Small intestine (tissue), 7 donors: Measurements from ENCODE around the gene CDC7. TPM values are rescaled to one million over a fixed set of nuclear protein-coding genes. Genes with fewer than 3 reads are reported as not detected.
A peak's percentile ranks its signal among the peaks of the same experiment; 100 is the strongest.

Experiments
- DNase-seq, 2 donors: peaks; one replicate each; pipeline versions ENCODE4 v3.0.0 to v3.0.0-alpha.2; 2013
- FAIRE-seq: peaks from 2 replicates; lab custom pipeline; 2012; peaks lifted over from hg19 to GRCh38; lab: Jason Lieb, UNC
- H3K27ac ChIP-seq, 3 donors: one replicate each; pipeline ENCODE4 v1.5.1; 2013; ENCODE audit warnings: low read length in 2 of 3, mild to moderate bottlenecking in 2 of 3, control low read depth in 1 of 3, inconsistent platforms in 1 of 3, low read depth in 1 of 3, moderate library complexity in 1 of 3
- H3K27me3 ChIP-seq, 3 donors: one replicate each; pipeline ENCODE4 v1.6.1; 2013; ENCODE audit warnings: low read length in 3 of 3, inconsistent platforms in 1 of 3; ENCODE audit not compliant: control insufficient read depth in 3 of 3, insufficient read depth in 3 of 3
- H3K36me3 ChIP-seq, 3 donors: one replicate each; pipeline ENCODE4 v1.6.1; 2013; ENCODE audit warnings: low read length in 3 of 3, inconsistent platforms in 1 of 3, low read depth in 1 of 3, mild to moderate bottlenecking in 1 of 3, moderate library complexity in 1 of 3; ENCODE audit not compliant: control insufficient read depth in 3 of 3, insufficient read depth in 2 of 3
- H3K4me1 ChIP-seq, 3 donors: one replicate each; pipeline ENCODE4 v1.6.1; 2013; ENCODE audit warnings: low read length in 2 of 3, inconsistent platforms in 1 of 3, low read depth in 1 of 3, mild to moderate bottlenecking in 1 of 3, moderate library complexity in 1 of 3; ENCODE audit not compliant: control insufficient read depth in 3 of 3, insufficient read depth in 2 of 3
- H3K4me3 ChIP-seq, 3 donors: one replicate each; pipeline ENCODE4 v1.5.1; 2013; ENCODE audit warnings: low read length in 3 of 3, control low read depth in 1 of 3, inconsistent platforms in 1 of 3, low read depth in 1 of 3, mild to moderate bottlenecking in 1 of 3, moderate library complexity in 1 of 3
- H3K9me3 ChIP-seq, 2 donors: one replicate each; pipeline ENCODE4 v1.6.1; 2013; ENCODE audit warnings: low read depth in 1 of 2, low read length in 1 of 2; ENCODE audit not compliant: control insufficient read depth in 2 of 2, insufficient read depth in 1 of 2
- WGBS, 3 donors: extraction: QIAGEN DNeasy Blood & Tissue Kit; methylation state at CpG; one replicate each; pipeline ENCODE4 v1.1.7; 2013; 5-methylcytosine and 5-hydroxymethylcytosine counted together
- polyA plus RNA-seq, 4 donors: library from polyadenylated mRNA; stranded (reverse) in 3 of 4; unstranded in 1 of 4; fragments of 200-250 nt in 3 of 4; fragments of 120-200 nt in 1 of 4; gene quantifications; one replicate each; pipeline versions ENCODE4 v1.2.1 to v1.2.3, GENCODE V29; 2013
- donor health status: healthy with polysubstance abuse.
- donor health status: control.
- donor health status: control.
- donor health status: Bipolar disorder and iron deficiency.
- donor health status: healthy.

CDC7 gene
- polyA plus RNA-seq, 4 donors: 0.27 to 9.4 (median 3.5) TPM

DNA sequence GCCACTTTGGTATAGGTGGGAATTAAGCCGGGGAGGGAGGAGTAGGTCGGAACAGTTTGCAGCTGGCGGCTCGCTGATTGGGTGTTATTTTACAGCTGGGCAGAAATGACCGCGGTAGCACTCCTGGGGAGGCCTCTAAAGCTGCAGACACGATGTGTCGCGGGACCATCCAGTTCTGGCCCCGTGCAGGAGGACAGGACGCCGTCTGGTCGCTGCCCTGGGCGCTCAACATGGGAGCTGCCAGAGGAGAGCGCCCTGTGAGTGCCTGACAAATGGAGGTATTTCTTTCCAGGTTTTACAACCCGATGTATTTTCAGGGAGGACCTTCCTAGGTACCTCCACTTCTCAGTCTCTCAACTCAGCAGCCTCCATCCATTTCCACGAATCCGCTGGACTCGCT lies 46.2 kb downstream of the CDC7 start:
- DNase-seq (peak in 1 of 2 donors; percentile 16), FAIRE-seq (no peak)
- Histone ChIP-seq H3K4me3 (no peak overlapping the region), H3K36me3 (no peaks in the 10 kb centered on the region), H3K27ac (no peak overlapping the region), H3K27me3 (peaks cover 0 to 5% (median 0%) of the 10 kb centered on the region in 3 donors), H3K9me3 (no peaks in the 10 kb centered on the region), H3K4me1 (no peaks in the 10 kb centered on the region)
- 84 to 90% (median 88%) methylated on average over 19 of the region's 19 CpGs for WGBS, 3 donors

DNA sequence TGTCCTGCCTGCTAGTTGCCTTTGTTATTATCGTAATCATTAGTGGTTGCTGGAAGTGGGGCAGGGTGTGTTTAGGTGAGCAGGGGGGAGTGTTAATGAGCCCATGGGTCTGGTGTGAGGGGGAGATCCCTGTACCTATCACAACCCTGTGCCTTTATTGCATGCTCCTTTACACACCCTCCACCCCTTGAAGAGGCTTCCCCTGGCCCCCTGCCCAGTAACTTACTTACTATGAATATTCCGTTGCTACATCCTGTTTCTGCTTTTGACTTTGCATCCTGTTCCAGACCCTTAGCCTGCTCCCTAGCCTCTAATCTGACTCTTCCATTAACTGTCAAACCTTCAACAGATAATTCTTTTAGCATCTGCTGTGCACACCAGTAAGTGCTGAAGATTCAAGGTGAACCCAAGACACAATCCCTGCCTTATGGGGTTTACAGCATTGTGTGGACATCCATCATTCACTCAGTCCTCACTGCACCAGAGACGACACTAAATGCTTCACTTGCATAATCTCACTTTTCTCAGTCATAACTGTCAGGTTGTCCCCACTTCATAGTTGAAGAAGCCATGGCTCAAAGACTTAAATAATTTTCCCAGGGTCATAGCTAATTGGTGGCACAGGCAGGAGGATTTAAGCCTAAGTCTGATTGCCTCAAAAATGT lies 47.9 kb downstream of the CDC7 start:
- peaks cover 0 to 5% (median 0%) of the 10 kb centered on the region in 3 donors for H3K27me3 ChIP-seq
- no peaks in the 10 kb centered on the region for H3K36me3 ChIP-seq
- H3K4me1 ChIP-seq: peaks cover 0 to 3% (median 0%) of the 10 kb centered on the region in 3 donors
- no peak overlapping the region for H3K4me3 ChIP-seq
- no peaks in the 10 kb centered on the region for H3K9me3 ChIP-seq
- DNase-seq (no peak), FAIRE-seq (no peak)
- WGBS, 3 donors: 54 to 75% (median 63%) methylated on average over 3 of the region's 3 CpGs
- peak overlapping the region in 1 of 3 donors; percentile 36 for H3K27ac ChIP-seq

DNA sequence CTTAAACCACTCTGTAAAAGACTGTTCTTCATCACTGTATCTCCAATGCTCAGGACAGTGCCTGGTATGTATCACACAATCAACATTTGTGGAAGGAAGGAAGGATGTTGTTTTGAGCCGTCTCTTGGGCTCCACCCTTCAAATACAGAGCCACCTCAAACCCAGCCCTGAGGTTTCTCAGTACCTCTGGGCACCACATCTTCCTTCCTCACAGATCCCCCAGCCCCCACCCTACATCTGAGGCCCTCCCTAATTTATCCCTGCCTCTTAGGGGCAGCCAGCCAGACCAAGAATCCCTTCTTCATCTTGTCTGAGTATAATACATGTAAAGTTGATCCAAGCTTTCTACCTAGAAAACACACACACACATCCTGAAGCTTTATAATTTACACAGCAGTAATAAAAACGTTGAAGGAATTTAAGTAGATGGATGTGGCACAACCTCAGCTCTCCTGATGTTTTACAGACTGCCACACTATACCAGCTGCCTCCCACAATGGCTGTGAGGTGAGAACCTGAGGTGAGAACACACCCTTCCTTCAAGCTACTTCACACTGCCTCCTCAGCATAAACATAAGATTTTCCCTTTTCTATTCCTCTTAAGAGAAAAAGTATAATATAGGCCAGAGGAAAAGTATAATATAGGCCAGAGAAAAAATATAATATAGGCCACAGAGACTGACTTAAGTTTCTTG lies 48.5 kb downstream of the CDC7 start:
- H3K4me3 ChIP-seq: no peak overlapping the region
- no peaks in the 10 kb centered on the region for H3K9me3 ChIP-seq
- WGBS, 3 donors: 15 to 41% (median 22%) methylated on average over 2 of the region's 2 CpGs
- no peaks in the 10 kb centered on the region for H3K36me3 ChIP-seq
- FAIRE-seq: no peak
- DNase-seq: peak in 1 of 2 donors; percentile 27
- no peak overlapping the region for H3K27ac ChIP-seq
- H3K4me1 ChIP-seq: peaks cover 0 to 3% (median 0%) of the 10 kb centered on the region in 3 donors
- peaks cover 0 to 5% (median 0%) of the 10 kb centered on the region in 3 donors for H3K27me3 ChIP-seq

DNA sequence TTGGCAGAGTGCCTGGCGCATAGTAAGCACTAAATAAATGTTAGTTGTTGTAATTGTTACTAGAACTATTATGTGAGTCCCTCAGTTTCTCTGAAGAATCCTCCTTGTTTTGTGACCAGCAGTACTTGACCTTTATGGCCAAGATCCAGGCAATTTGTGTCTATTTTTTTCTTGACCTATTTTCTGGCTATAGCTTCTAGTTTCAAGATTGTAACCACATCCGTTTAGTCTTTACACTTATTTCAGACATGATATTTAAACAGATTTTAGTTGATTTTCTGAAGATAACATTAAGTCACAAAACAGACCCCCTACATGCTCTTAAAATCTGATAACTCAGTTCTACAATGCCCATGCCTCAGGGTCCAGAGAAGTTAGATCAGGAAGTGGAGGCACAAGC lies 50.3 kb downstream of the CDC7 start:
- peak in 1 of 2 donors; percentile 10 for DNase-seq

DNA sequence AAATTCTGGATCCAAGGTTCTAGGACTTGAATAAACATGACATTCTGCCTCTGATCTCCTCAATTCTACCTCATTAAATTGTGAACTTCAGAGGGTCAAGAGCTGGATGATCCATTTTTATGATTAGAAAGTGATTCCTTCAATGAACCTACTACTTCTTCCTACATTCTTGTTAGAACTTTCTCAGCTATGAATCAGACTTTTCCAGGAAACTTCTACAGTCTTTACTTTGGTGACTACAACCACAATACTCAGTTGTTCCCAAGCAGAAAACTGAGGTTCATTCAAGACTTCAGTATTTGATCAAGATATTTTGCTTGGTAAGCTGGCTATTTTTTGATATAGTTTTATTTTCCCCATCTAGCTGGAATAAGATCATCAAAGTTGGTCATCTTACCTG lies 51.4 kb downstream of the CDC7 start:
- H3K4me3 ChIP-seq: no peak overlapping the region
- DNase-seq: no peak
- no peak for FAIRE-seq
- no peaks in the 10 kb centered on the region for H3K36me3 ChIP-seq
- no peaks in the 10 kb centered on the region for H3K9me3 ChIP-seq
- H3K27ac ChIP-seq: no peak overlapping the region
- peaks cover 0 to 8% (median 0%) of the 10 kb centered on the region in 3 donors for H3K4me1 ChIP-seq
- no peaks in the 10 kb centered on the region for H3K27me3 ChIP-seq

More for the DNA sequence above, 50.3 kb downstream of the CDC7 start:
- no peaks in the 10 kb centered on the region for H3K27me3 ChIP-seq
- H3K4me3 ChIP-seq: no peak overlapping the region
- H3K4me1 ChIP-seq: peaks cover 0 to 8% (median 0%) of the 10 kb centered on the region in 3 donors
- FAIRE-seq: no peak
- no peak overlapping the region for H3K27ac ChIP-seq
- H3K36me3 ChIP-seq: no peaks in the 10 kb centered on the region
- WGBS, 3 donors: 78 to 85% (median 79%) methylated on average over 2 of the region's 2 CpGs
- no peaks in the 10 kb centered on the region for H3K9me3 ChIP-seq

DNA sequence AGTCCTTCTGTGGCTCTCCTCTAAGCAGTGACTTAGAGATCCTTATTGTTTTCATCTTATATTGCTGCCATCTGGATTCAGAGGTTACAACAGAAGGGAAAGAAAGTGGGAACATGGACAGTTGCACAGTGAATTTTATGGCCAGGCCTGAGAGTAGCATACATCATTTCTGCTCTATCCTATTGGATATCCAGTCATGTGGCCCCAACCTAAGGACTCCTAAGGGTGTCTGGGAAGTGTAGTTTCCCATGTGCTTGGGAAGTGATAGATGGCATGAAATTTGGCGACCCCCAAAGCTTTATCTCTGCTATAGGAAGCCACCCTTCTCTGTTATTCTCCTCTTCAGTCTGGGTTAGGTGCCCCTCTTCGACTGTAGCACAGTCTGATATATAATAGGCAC lies 51.9 kb downstream of the CDC7 start:
- Histone ChIP-seq H3K27ac (no peak overlapping the region), H3K4me1 (peaks cover 0 to 8% (median 0%) of the 10 kb centered on the region in 3 donors), H3K36me3 (no peaks in the 10 kb centered on the region), H3K27me3 (no peaks in the 10 kb centered on the region), H3K4me3 (no peak overlapping the region), H3K9me3 (no peaks in the 10 kb centered on the region)
- no peak for FAIRE-seq
- 80 to 84% (median 84%) methylated on average over 2 of the region's 2 CpGs for WGBS, 3 donors
- DNase-seq: no peak

DNA sequence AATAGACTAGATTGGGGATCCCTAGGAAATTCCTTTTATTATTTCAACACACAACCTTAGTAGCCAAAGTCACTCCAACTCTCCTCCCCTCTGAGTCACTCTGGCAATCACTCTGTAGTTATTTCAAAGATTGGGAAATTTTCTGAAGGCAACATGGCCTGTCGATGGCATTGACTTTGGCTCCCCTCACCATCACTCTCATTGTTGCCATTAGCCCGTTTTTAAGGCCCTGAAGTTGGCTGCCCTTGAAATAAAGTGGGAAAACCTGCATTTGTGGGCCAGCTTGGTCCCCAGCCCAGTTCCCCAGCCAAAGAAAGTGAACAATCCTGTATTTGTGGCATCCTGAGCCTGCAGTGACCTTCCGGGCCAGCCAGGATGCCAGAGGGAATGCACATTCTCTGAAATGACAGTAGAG lies 52.5 kb downstream of the CDC7 start:
- Histone ChIP-seq H3K4me1 (peaks cover 0 to 8% (median 0%) of the 10 kb centered on the region in 3 donors), H3K27ac (no peak overlapping the region), H3K27me3 (no peaks in the 10 kb centered on the region), H3K4me3 (no peak overlapping the region), H3K36me3 (no peaks in the 10 kb centered on the region), H3K9me3 (no peaks in the 10 kb centered on the region)
- DNase-seq (no peak), FAIRE-seq (no peak)
- WGBS, 3 donors: 74 to 93% (median 81%) methylated on average over 3 of the region's 3 CpGs

DNA sequence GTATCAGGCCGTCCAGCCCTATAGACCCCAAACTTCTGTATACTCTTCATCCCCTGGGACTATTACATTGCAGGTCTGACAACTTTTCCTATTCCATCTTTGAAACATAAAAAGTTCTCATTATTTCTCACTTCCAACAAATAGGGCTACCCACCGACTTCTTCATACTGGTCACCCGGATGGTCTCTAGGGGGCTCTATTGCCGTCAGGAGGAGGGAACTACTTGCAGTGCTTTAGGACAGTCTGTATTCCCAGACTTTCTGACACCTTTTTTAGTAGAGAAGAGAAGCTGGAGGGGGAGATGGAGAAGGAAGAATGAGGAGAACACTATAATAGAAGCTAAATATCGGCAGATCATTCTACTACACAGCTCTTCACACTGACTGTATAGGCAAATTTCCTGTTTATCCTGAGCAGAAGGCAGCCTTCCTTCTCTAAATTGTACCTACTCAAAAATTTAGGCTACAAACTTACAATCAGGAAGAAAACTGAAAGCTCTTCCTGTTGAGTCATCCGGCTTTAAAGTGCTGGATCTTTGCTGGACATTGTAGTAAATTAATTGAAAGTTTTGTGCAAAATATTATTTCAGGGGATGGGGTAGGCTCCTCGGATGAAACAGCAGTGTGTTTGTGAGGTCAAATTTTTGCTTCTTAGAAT lies 54.6 kb downstream of the CDC7 start:
- Histone ChIP-seq H3K36me3 (no peaks in the 10 kb centered on the region), H3K27ac (peak overlapping the region in 2 of 3 donors; percentile 37 to 87), H3K4me1 (peaks cover 0 to 8% (median 0%) of the 10 kb centered on the region in 3 donors), H3K27me3 (no peaks in the 10 kb centered on the region), H3K9me3 (no peaks in the 10 kb centered on the region), H3K4me3 (no peak overlapping the region)
- DNase-seq (no peak), FAIRE-seq (no peak)
- 45 to 83% (median 80%) methylated on average over 7 of the region's 7 CpGs for WGBS, 3 donors
